ENCODE data around the gene EIF4EBP2. TPM values are rescaled to one million over a fixed set of nuclear protein-coding genes. Genes with fewer than 3 reads are reported as not detected.

EIF4EBP2 gene
- total and polyA plus RNA-seq, 2 of the 13 experiments (the other 11 are each of a cell fraction or from before 2014, with no cell fraction given), result 16.9 to 22.0 TPM

DNA sequence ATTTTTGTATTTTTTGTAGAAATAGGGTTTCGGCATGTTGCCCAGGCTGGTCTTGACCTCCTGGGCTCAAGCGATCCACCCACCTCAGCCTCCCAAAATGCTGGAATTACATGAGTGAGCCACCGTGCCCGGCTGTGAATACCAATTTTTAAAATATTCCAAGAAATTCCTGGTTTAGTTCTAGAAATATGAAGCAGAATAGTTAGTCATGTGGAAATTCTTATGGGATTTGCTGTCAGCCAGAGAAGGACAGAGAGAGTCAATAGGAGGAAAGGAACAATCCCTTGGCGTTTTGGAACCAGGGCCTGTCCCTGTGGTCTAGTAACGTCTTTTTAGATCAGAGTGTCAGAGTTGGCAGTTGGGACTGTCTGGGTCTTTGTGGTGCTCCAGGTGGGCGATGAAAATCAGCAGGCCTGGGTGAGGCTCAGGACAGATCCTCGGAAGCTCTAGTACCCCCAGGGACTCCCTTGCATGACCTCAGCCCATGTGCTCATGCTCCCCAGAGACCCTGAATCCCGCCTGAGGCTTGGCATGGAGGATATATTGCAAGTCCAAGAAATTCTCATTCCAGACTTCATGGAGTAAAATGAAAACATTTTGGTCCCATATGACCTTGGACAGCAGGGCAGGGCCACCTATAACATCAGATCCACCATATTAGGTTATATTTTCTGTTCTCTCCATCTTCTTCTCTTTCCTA, 29.8 kb downstream of the EIF4EBP2 start:
- 98% methylated on average over 6 of the region's 9 CpGs for WGBS (ENCODE audit: low lambda C conversion rate)
- CTCF ChIA-PET (ENCODE audit: low intra/inter-chr PET ratio, low total read pairs), result no interaction called here
- in situ Hi-C loops (cut with HindIII; ENCODE audit: extremely low pct_ligation_motif_present, low pct_unique_long_range_greater_than_20kb), result no loop called here

DNA sequence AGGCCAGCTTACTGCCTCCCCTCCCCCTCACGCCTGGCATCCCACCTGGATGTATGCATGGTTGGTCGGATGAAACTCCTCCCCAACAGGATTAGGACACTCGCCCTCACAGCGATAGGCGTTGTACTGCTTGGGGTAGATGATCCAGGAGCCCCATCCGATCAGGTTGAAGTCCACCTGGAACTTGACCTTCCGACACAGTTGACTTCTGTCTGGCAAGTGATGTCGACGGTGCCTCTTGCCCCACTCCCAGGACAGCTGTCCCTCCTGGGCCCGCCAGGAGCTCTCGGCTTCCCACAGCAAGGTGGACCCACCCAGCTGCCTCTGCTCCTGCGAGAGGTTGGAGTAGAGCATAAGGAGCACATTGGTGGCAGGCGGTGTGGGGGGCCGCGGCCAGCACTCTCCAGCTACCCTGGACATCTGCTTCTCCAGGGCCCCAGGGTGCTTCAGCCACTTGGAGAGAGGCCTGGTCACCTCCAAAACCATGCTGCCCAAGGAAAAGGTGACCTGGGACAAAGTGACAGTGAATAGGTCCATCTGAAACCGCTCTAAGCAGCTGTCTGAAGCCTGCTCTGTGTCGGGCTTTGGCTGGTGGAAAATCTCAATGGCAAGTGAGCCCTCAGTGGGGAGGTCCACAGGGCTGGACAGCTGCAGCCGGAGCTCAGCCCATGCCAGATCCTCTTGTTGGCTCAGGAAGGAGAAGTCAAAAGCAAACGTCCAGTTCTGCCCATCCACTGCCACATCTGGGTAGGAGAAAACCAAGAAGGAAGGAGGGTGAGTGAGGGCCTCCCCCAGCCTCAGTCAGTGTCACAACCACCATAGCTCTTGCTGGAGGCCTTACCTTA, 31.5 kb downstream of the EIF4EBP2 start:
- 79% methylated on average over 13 of the region's 19 CpGs for WGBS (ENCODE audit: low lambda C conversion rate)
- no peak overlapping the region for H3K9ac ChIP-seq (ENCODE audit: insufficient read depth, low read depth, low read length)
- no peaks in the 10 kb centered on the region for H4K20me1 ChIP-seq (ENCODE audit: insufficient read depth, low read length)
- H3K4me3 ChIP-seq (replicated peaks in 1 of 3; ENCODE audit: insufficient read depth in 1 of 3, low read depth in 2 of 3, low read length in 3 of 3), result no peak overlapping the region
- in situ Hi-C loops (cut with HindIII; ENCODE audit: extremely low pct_ligation_motif_present, low pct_unique_long_range_greater_than_20kb) (no loop called here), intact Hi-C loops (cut with micrococcal nuclease; ENCODE audit: unreplicated experiment) (no loop called here)
- ChIA-PET CTCF (ENCODE audit: low intra/inter-chr PET ratio, low total read pairs) (no interaction called here), POLR2A (no interaction called here)
- no peaks in the 10 kb centered on the region for H3K36me3 ChIP-seq (replicated peaks in 1 of 2; ENCODE audit: control insufficient read depth in 1 of 2, insufficient read depth in 2 of 2, low read length in 2 of 2)
- no peak overlapping the region for H2AFZ ChIP-seq (ENCODE audit: low read length)
- H3K27me3 ChIP-seq (ENCODE audit: control insufficient read depth in 1 of 2, insufficient read depth in 2 of 2, low read length in 2 of 2), result no peaks in the 10 kb centered on the region
- DNase-seq (ENCODE audit: low spot score) (no peak), ATAC-seq (no peak), FAIRE-seq (no peak)
- no TSS peak for BruUV-seq (replicated peaks)
- no peak overlapping the region for H3K27ac ChIP-seq (ENCODE audit: extremely low read length, insufficient read depth, low read length)
- no peak overlapping the region for H3K4me2 ChIP-seq (ENCODE audit: low read depth, low read length)
- H3K9me3 ChIP-seq (ENCODE audit: low read length), result no peaks in the 10 kb centered on the region
- no peaks in the 10 kb centered on the region for H3K79me2 ChIP-seq (ENCODE audit: insufficient read depth, low read length)
- peaks cover 22% of the 10 kb centered on the region for H3K4me1 ChIP-seq (ENCODE audit: insufficient read depth, low read length)
- no peak for TF ChIP-seq MTF1 (CRISPR knock-in tag; IDR thresholded peaks at IDR 0.05)
- no peak for TF ChIP-seq AGO1 (IDR thresholded peaks at IDR 0.05; ENCODE audit: low read depth, low read length, poor library complexity, severe bottlenecking)
- no peak for TF ChIP-seq KDM5A (IDR thresholded peaks at IDR 0.05; ENCODE audit: borderline replicate concordance, low read length)
- no peak for TF ChIP-seq ZNF546 (CRISPR knock-in tag; conservative IDR thresholded peaks at IDR 0.05)
- no peak for TF ChIP-seq ZNF468 (CRISPR knock-in tag; IDR thresholded peaks at IDR 0.05)
- TF ChIP-seq NR2F2 (IDR thresholded peaks at IDR 0.05; ENCODE audit: borderline replicate concordance, low read depth), result no peak
- TF ChIP-seq HOXD1 (CRISPR knock-in tag; IDR thresholded peaks at IDR 0.05), result no peak
- TF ChIP-seq TP53 (CRISPR knock-in tag; conservative IDR thresholded peaks at IDR 0.05), result no peak
- no peak for TF ChIP-seq ZNF747 (CRISPR knock-in tag; IDR thresholded peaks at IDR 0.05; ENCODE audit: borderline replicate concordance)
- TF ChIP-seq RNF2 (conservative IDR thresholded peaks at IDR 0.05; ENCODE audit: low read depth), result no peak

More for the DNA sequence above, 29.8 kb downstream of the EIF4EBP2 start:
- POLR2A ChIA-PET, result interaction anchor here (1.2 kb wide), 1 partner anchor 9 kb away, joined by 5 read pairs; no protein-coding TSS in a partner anchor
- no peaks in the 10 kb centered on the region for H3K79me2 ChIP-seq (ENCODE audit: insufficient read depth, low read length)
- H4K20me1 ChIP-seq (ENCODE audit: insufficient read depth, low read length), result no peaks in the 10 kb centered on the region
- DNase-seq (ENCODE audit: low spot score) (no peak), FAIRE-seq (no peak), ATAC-seq (no peak)
- no peak for TF ChIP-seq KLF13 (CRISPR knock-in tag; IDR thresholded peaks at IDR 0.05)
- no peak for TF ChIP-seq ZNF496 (CRISPR knock-in tag; IDR thresholded peaks at IDR 0.05; ENCODE audit: insufficient replicate concordance)
- TF ChIP-seq ZNF530 (CRISPR knock-in tag; IDR thresholded peaks at IDR 0.05; ENCODE audit: low read depth), result no peak
- no peak overlapping the region for H3K27ac ChIP-seq (ENCODE audit: extremely low read length, insufficient read depth, low read length)
- H2AFZ ChIP-seq (ENCODE audit: low read length), result no peak overlapping the region
- no TSS peak for BruUV-seq (replicated peaks)
- H3K4me2 ChIP-seq (ENCODE audit: low read depth, low read length), result no peak overlapping the region
- no peaks in the 10 kb centered on the region for H3K9me3 ChIP-seq (ENCODE audit: low read length)
- no peak overlapping the region for H3K9ac ChIP-seq (ENCODE audit: insufficient read depth, low read depth, low read length)
- no peaks in the 10 kb centered on the region for H3K27me3 ChIP-seq (ENCODE audit: control insufficient read depth in 1 of 2, insufficient read depth in 2 of 2, low read length in 2 of 2)
- no peaks in the 10 kb centered on the region for H3K36me3 ChIP-seq (replicated peaks in 1 of 2; ENCODE audit: control insufficient read depth in 1 of 2, insufficient read depth in 2 of 2, low read length in 2 of 2)
- intact Hi-C loops (cut with micrococcal nuclease; ENCODE audit: unreplicated experiment), result loop anchor here (5.0 kb wide), 1 partner anchor 51 kb away; the partner anchor contains the start of gene LRRC20
- peaks cover 29% of the 10 kb centered on the region for H3K4me1 ChIP-seq (ENCODE audit: insufficient read depth, low read length)
- no peak overlapping the region for H3K4me3 ChIP-seq (replicated peaks in 1 of 3; ENCODE audit: insufficient read depth in 1 of 3, low read depth in 2 of 3, low read length in 3 of 3)
